Epidermal melanocyte (primary cell): ENCODE data around the gene IGF2R.
"Not testable (repeated sequence)": the region's sequence is repeated elsewhere in the genome, so short reads cannot be mapped to it uniquely, and the experiment has no call there.

ENCODE experiments used
- DNase-seq: peaks from one replicate; pipeline ENCODE4 v3.0.0; 2011; ENCODE audit warnings: low spot score; ENCODE audit not compliant: insufficient read length

The IGF2R gene

DNA sequence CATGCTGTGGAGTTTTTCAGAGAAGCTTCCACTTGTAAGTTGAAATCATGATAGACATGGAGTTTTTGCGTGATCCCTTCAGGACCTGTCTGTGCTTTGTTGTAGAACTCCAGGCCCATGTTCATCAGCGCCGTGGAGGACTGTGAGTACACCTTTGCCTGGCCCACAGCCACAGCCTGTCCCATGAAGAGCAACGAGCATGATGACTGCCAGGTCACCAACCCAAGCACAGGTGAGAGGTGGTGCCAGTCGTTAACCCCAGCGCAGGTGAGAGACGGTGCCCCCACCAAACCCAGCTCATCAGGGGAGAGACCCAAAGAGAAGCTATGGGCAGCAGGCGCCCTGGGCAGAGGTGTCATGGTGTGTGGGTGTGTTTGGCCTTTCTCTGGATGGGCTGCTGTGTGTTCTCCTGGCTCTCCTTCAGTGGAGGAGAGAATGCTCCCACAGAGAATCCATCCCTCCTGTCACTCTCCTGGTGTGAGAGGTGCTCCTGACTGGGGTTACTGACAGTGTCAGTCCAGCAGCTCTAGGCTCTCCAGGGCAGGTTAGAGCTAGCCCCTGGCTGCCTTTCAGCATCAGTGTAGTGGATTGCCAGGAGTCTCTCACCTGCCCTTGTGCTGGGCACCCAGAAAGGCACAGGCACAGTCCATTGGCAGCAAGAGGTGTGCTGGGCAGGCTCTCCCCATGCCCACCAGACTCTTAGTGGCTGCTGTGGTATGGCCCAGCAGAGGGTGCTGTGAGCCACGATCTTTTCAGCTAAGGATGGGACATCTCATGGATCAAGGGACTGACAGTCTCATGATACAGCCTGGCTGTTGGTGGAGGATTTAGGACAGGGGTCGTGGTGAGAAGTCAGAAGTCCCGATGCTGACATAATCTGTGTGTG is 103.2 kb downstream of the IGF2R start:
- DNase-seq: no peak

- DNase-seq: no peak
Measured at GRCh38 chr6:160073272-160073671, 104.4 kb downstream of the IGF2R start.

- DNase-seq: no peak
Measured at GRCh38 chr6:160076009-160076408, 107.1 kb downstream of the IGF2R start.

DNA sequence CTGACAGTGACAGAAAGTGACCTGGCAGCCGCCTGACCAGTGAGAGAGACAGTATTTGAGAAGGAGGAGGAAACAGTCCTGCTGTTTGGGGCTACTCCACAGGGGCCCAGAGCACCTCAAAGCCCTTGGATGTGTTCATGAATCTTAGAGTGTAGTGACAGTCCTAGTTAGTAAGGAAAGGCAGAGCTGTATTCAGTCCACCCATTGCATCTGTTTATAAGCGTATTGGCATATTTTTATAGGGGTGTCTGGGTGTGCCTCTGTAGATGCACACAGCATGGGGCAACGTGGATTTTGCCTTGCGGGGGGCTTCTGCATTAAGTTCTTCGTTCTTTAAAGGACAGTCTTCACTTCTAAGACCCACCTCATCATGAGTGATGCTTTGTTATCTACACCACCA is 108.1 kb downstream of the IGF2R start:
- no peak for DNase-seq

DNA sequence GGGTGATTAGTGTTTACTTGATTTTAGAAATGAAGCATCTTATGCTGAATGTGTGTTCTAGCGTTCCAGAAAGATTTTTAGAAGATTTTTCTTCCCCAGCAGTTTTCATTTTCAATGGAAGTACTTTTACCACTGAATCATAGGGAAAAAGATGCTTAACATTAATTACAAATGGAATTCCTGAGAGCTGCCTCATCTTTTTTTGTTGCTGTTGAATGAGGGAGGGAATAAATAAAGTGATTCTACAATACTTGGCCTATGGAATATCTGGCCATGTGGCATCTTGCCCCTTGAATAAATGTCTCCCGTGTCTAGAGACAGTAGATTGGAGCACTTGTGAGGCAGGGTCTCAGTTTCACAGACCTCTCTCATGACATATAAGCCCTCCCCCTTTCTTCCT is 108.6 kb downstream of the IGF2R start:
- DNase-seq: no peak

GRCh38 chr6:160078883-160079685 is 110.2 kb downstream of the IGF2R start:
- no peak for DNase-seq

DNA sequence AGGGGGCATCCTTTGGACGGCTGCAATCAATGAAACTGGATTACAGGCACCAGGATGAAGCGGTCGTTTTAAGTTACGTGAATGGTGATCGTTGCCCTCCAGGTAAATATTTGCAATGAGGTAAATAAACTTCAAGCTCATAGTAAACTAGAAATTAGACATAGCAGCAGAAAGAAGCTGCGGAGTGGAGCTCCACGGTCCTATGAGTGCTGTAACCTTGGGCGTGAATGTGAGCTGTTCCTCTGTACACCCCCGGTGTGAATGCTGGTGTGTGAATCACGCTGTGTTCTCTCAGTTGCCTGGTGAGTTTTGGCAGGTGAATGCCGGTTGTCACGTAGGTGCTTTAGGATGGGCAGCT is 110.8 kb downstream of the IGF2R start:
- no peak for DNase-seq

DNA sequence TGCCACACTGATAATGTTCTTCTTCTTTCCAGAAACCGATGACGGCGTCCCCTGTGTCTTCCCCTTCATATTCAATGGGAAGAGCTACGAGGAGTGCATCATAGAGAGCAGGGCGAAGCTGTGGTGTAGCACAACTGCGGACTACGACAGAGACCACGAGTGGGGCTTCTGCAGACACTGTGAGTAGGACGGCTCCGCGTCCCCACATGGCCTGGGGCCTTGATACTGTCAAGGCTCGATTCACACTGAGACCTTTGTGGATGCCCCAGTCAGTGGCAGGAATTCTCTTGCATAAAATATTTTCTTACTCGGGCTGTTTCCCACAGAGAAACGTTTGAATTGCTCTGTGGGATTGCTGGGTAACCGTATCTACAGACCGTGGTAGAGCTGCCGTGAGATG is 111.2 kb downstream of the IGF2R start:
- no peak for DNase-seq

DNA sequence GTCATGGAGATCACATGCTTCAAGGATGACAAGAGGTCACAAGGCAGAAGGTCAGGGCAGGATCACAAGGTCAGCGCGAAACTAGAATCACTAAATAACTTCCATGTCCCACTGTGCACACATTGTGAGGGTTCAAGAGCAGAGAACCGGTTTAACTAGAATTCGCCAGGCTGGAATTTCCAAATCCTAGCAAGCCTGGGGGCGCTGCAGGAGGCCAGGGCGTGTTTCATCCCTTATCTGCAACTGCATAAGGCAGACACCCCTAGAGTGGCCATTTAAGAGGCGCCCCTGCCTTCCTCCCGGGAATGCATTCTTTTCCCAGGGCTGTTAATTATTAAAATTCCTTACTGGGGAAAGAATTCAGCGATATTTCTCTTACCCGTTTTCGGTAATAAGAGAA is 112.5 kb downstream of the IGF2R start:
- no peak for DNase-seq

- DNase-seq: no peak
Measured at GRCh38 chr6:160082627-160083026, 113.7 kb downstream of the IGF2R start.

GRCh38 chr6:160084198-160084776 is 115.4 kb downstream of the IGF2R start:
- DNase-seq: no peak

GRCh38 chr6:160085226-160085625 is 116.3 kb downstream of the IGF2R start:
- DNase-seq: no peak

DNA sequence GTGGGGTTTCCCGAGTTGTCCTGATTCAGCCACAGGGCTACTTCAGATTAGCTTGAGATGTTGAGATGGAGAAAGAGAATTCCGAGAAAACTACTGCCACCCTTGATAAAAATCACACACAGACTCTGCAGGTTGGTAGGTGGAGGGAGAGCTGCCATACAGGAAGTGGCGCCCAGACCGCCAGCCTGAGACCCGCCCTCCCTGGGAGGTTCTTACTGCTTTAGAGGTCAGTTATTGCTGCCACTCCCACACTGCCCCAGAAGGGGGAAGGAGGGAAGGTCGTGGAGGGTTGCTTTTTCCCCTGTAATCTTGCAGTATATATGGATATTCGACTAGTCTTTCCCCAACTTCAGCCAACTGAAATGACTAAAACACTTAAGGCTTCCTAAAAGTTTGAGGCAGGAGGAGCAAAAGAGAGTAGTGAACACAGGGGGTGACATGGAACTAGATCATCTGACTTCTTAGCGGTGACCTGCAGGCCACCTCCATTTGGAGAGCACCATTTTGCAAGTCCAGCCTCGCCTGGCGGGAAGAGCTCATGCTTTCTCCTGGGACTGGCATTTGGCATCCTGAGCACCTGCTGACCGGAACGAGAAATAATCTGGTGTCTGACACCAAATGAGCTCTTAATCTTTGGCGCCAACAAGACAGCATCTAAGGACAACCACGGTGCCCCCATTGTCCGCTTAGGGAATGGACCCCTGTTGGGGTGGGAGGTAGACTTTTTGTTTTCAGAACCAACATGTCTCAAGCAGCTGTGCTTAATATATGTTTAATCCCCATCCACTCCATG is 117.0 kb downstream of the IGF2R start:
- DNase-seq: no peak

- no peak for DNase-seq
Measured at GRCh38 chr6:160086754-160087153, 117.9 kb downstream of the IGF2R start.

- peak; percentile 89 for DNase-seq
Measured at GRCh38 chr6:160088069-160088783, 119.3 kb downstream of the IGF2R start.

GRCh38 chr6:160088784-160089533 is 120.1 kb downstream of the IGF2R start:
- DNase-seq: no peak

- no peak for DNase-seq
Measured at GRCh38 chr6:160089534-160089897, 120.6 kb downstream of the IGF2R start.

DNA sequence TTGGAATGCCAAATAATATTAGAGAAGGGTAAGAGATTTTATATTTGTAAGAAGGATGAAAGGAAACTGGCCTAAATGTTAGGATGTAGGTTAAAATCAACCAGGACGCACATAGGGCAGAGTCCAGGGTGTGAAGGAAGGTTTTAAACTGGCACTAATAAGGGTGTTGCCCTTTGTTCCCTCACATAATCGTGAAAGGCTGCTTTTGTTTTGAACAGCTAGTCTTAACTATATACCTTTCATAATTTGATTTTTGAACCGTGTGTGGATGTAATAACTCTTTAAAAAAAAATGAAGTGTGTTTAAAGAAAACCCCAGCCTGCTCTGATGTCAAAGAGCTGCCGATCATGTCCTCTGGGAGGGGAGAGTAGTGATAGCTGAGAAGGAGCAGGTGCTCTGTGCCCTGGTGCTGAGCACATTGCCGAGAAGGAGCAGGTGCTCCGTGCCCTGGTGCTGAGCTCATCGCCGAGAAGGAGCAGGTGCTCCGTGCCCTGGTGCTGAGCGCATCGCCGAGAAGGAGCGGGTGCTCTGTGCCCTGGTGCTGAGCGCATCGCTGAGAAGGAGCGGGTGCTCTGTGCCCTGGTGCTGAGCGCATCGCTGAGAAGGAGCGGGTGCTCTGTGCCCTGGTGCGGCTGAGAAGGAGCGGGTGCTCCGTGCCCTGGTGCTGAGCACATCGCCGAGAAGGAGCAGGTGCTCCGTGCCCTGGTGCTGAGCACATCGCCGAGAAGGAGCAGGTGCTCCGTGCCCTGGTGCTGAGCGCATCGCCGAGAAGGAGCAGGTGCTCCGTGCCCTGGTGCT is 121.8 kb downstream of the IGF2R start:
- not testable (repeated sequence) for DNase-seq

DNA sequence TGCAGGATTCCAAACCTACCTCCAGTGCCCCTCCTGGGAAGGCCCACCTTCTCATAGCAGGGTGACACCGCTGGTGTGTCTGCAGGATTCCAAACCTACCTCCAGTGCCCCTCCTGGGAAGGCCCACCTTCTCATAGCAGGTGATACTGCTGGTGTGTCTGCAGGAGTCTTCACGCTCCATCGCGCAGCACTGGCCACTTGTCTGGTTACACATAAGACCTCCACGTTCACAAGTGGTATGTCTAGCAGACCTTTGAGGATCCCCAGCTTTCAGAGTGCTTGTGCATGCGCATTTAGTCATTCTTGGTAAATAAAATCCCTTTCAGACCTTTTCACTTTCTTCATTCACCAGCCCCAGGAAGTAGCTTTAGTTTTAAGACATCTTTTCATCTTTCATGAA is 123.3 kb downstream of the IGF2R start:
- DNase-seq: not testable (repeated sequence)
